GM12878 (cell line): ENCODE measurements around the gene CIAO2B. TPM values are rescaled to one million over a fixed set of nuclear protein-coding genes. Genes with fewer than 3 reads are reported as not detected.

ENCODE experiments used
- ATAC-seq: fragments of 200-7000 bp; cut with Tn5 transposase; 3 replicates; pipeline ENCODE4 v1.9.1; 2020; ENCODE audit warnings: mild to moderate bottlenecking, moderate library complexity
- BruUV-seq: library from RNA; stranded (reverse); fragments of 400-500 nt; replicated peaks from 2 replicates; lab custom pipeline; 2021; lab: Mats Ljungman, UMichigan
- CTCF ChIA-PET: fragments of 300-600 bp; sonication (Branson Sonifier 250); formaldehyde crosslinking; extraction: SDS; loops from one replicate; lab custom pipeline; 2021; ENCODE audit warnings: inconsistent platforms; lab: Yijun Ruan, JAX
- POLR2A ChIA-PET: fragments of 350-600 bp; formaldehyde crosslinking; extraction: SDS; loops from one replicate; lab custom pipeline; 2021; ENCODE audit warnings: inconsistent platforms; lab: Charles Lee
- RAD21 ChIA-PET: fragments of 300-600 bp; sonication (Branson Sonifier 250); formaldehyde crosslinking; loops from one replicate; lab custom pipeline; 2023; ENCODE audit warnings: antibody characterized with exemption; ENCODE audit not compliant: unreplicated experiment; lab: Charles Lee
- SMC1A ChIA-PET: fragments of 300-600 bp; sonication (Branson Sonifier 250); formaldehyde crosslinking; loops from one replicate; lab custom pipeline; 2023; ENCODE audit not compliant: unreplicated experiment, uncharacterized antibody; lab: Charles Lee
- DNase-seq: peaks from one replicate; pipeline ENCODE4 v3.0.0-alpha.2; 2011; ENCODE audit warnings: low read depth, low spot score
- FAIRE-seq: peaks from 3 replicates; lab custom pipeline; 2011; peaks lifted over from hg19 to GRCh38; lab: Jason Lieb, UNC
- H2AFZ ChIP-seq: 2 replicates; pipeline ENCODE4 v1.6.0; 2011; ENCODE audit warnings: low read depth, low read length, control low read depth; ENCODE audit not compliant: control insufficient read depth
- H3K27ac ChIP-seq: 2 replicates; pipeline ENCODE4 v1.5.1; 2011; ENCODE audit warnings: control low read depth; ENCODE audit not compliant: control insufficient read depth, insufficient read depth
- H3K27me3 ChIP-seq, 2 experiments: replicated peaks in 1 of 2; 2 replicates each; pipeline versions ENCODE4 v1.6.0 to v1.6.1; 2011; ENCODE audit warnings: low read length in 1 of 2; ENCODE audit not compliant: control insufficient read depth in 2 of 2, insufficient read depth in 2 of 2
- H3K36me3 ChIP-seq, 2 experiments: 2 replicates each; pipeline ENCODE4 v1.5.1; 2011; ENCODE audit warnings: low read length in 1 of 2; ENCODE audit not compliant: control insufficient read depth in 2 of 2, insufficient read depth in 2 of 2
- H3K4me1 ChIP-seq: 2 replicates; pipeline ENCODE4 v1.6.1; 2011; ENCODE audit warnings: mild to moderate bottlenecking, low read length, moderate library complexity, mixed read lengths; ENCODE audit not compliant: control insufficient read depth, insufficient read depth
- H3K4me2 ChIP-seq: 2 replicates; pipeline ENCODE4 v1.6.0; 2011; ENCODE audit warnings: control low read depth; ENCODE audit not compliant: control insufficient read depth, insufficient read depth
- H3K4me3 ChIP-seq: fragments of 200-600 bp; sonication (generic); 2 replicates; pipeline ENCODE4 v1.5.1; 2016
- H3K79me2 ChIP-seq: 2 replicates; pipeline ENCODE4 v1.6.0; 2011; ENCODE audit warnings: low read length; ENCODE audit not compliant: control insufficient read depth, insufficient read depth
- H3K9ac ChIP-seq: 2 replicates; pipeline ENCODE4 v1.8.0; 2011; ENCODE audit warnings: low read length, control low read depth, mixed read lengths; ENCODE audit not compliant: control insufficient read depth, insufficient read depth
- H3K9me3 ChIP-seq: replicated peaks from 3 replicates; pipeline ENCODE4 v1.5.1; 2011; ENCODE audit warnings: mild to moderate bottlenecking, low read length; ENCODE audit not compliant: control insufficient read depth, insufficient read depth
- H4K20me1 ChIP-seq: 2 replicates; pipeline ENCODE4 v1.6.0; 2011; ENCODE audit not compliant: control insufficient read depth, insufficient read depth
- EED ChIP-seq: sonication (generic); IDR thresholded peaks from 2 replicates; pipeline ENCODE4 v1.6.1; 2016; ENCODE audit warnings: antibody characterized with exemption, low read depth
- HDAC2 ChIP-seq: fragments of 200-600 bp; sonication (generic); IDR thresholded peaks from 2 replicates; pipeline ENCODE4 v1.6.1; 2017
- MTA3 ChIP-seq: IDR thresholded peaks from 2 replicates; pipeline ENCODE4 v1.6.1; 2012; ENCODE audit warnings: low read length, inconsistent platforms, borderline replicate concordance
- MXI1 ChIP-seq: fragments of 150-350 bp; IDR thresholded peaks from 2 replicates; pipeline ENCODE4 v1.6.1; 2011; ENCODE audit warnings: low read depth, mild to moderate bottlenecking, inconsistent platforms, low read length, improper control_type of control experiment
- SUZ12 ChIP-seq: fragments of 200-600 bp; sonication (generic); IDR thresholded peaks from one replicate; pipeline ENCODE4 v1.6.1; 2018; ENCODE audit warnings: antibody characterized with exemption, mild to moderate bottlenecking; ENCODE audit not compliant: unreplicated experiment
- WGBS: methylation state at CpG from one replicate; pipeline ENCODE4 v1.1.6; 2016; ENCODE audit warnings: low lambda C conversion rate; ENCODE audit not compliant: insufficient replicate concordance, insufficient coverage; ENCODE audit errors: missing lambda C conversion rate; 5-methylcytosine and 5-hydroxymethylcytosine counted together
- in situ Hi-C: fragments of 300-500 bp; cut with MboI; formaldehyde crosslinking; loops from 9 replicates; pipeline ENCODE4 v1.14.3; 2018; ENCODE audit warnings: mixed read lengths
- intact Hi-C: fragments of 100-400 bp; cut with micrococcal nuclease; formaldehyde crosslinking; loops from one replicate; pipeline ENCODE4 v1.14.2; 2022; ENCODE audit not compliant: unreplicated experiment
- polyA plus RNA-seq, 11 experiments: library from polyadenylated mRNA; depleted of rRNA in 4 of 11; unstranded in 6 of 11; stranded (reverse) in 5 of 11; fragments of >200 nt; fragmentation: Nextera tagmentation in 4 of 11; fragmentation: Illumina TruSeq in 1 of 11; extraction: Ambion mirVana in 4 of 11; extraction: Trizol in 1 of 11; gene quantifications; 1 replicate in 1 of 11; 2 replicates in 10 of 11; pipeline versions ENCODE4 v1.2.1 to v1.2.3, GENCODE V29; 2011 to 2016; ENCODE audit warnings: inconsistent platforms in 2 of 11, missing spikeins in 2 of 11, low read depth in 1 of 11
- total RNA-seq, 4 experiments: library from RNA; depleted of rRNA in 3 of 4; stranded (reverse); fragments of >200 nt in 3 of 4; fragmentation: Illumina TruSeq in 1 of 4; extraction: Trizol in 1 of 4; gene quantifications; 2 replicates each; pipeline versions ENCODE4 v1.2.1 to v1.2.3, GENCODE V29; 2013 to 2021
- TF ChIP-seq, protein P1 (sequence below): fragments of 450-650 bp; IDR thresholded peaks from 2 replicates; pipeline ENCODE4 v1.6.1; 2017; ENCODE audit warnings: mild to moderate bottlenecking, low read depth, inconsistent platforms; ENCODE audit not compliant: poor library complexity, severe bottlenecking
- TF ChIP-seq, protein P2 (sequence below): fragments of 450-650 bp; IDR thresholded peaks from 2 replicates; pipeline ENCODE4 v1.6.1; 2017; ENCODE audit warnings: mild to moderate bottlenecking, moderate library complexity
- TF ChIP-seq, protein P3 (sequence below): IDR thresholded peaks from 2 replicates; pipeline ENCODE4 v1.6.1; 2011; ENCODE audit warnings: low read depth, mild to moderate bottlenecking, low read length, moderate library complexity, borderline replicate concordance; ENCODE audit errors: extremely low read depth

Gene CIAO2B
- total and polyA plus RNA-seq, 10 of the 15 experiments (the other 5 are each of a cell fraction or from before 2014, with no cell fraction given): 76.4 to 241 (median 138) TPM

DNA sequence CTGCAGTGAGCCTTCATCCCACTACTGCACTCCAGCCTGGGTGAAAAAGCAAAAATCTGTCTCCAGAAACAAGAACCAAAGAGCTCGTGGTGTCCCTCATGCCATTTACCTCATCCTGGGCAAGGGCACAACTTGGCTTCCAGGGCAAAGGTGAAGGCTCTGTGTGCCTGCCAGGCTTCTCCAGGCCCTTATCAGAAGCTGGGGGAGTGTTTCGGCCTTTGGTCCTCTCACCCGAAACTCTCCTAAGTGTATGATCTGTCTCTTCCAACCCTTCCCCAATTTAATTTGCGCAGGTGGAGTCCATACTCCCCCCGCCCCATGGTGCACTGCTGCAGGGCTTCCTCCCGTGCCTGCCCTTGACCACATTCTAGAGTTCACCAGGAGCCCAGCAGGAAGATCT, 2.3 kb upstream of the CIAO2B start:
- H3K36me3 ChIP-seq: peaks cover 2 to 3% of the 10 kb centered on the region in 2 experiments; a peak in 3 of 4 replicates
- H3K4me1 ChIP-seq: peaks cover 7% of the 10 kb centered on the region
- FAIRE-seq (no peak), ATAC-seq (no peak), DNase-seq (no peak)
- H2AFZ ChIP-seq: no peak overlapping the region
- no peaks in the 10 kb centered on the region for H4K20me1 ChIP-seq
- 93% methylated on average over 6 of the region's 6 CpGs for WGBS
- BruUV-seq: no TSS peak
- ChIA-PET RAD21 (no interaction called here), CTCF (interaction anchor here (2.1 kb wide), 1 partner anchor 41 kb away, joined by 6 read pairs; no protein-coding TSS in a partner anchor), SMC1A (no interaction called here), POLR2A (interaction anchor here (1.0 kb wide), 1 partner anchor 10 kb away, joined by 3 read pairs; no protein-coding TSS in a partner anchor)
- H3K9me3 ChIP-seq: no peaks in the 10 kb centered on the region
- peak overlapping the region; percentile 31; the same call in 1 of the 2 replicates for H3K9ac ChIP-seq
- TF ChIP-seq, protein P1, sequence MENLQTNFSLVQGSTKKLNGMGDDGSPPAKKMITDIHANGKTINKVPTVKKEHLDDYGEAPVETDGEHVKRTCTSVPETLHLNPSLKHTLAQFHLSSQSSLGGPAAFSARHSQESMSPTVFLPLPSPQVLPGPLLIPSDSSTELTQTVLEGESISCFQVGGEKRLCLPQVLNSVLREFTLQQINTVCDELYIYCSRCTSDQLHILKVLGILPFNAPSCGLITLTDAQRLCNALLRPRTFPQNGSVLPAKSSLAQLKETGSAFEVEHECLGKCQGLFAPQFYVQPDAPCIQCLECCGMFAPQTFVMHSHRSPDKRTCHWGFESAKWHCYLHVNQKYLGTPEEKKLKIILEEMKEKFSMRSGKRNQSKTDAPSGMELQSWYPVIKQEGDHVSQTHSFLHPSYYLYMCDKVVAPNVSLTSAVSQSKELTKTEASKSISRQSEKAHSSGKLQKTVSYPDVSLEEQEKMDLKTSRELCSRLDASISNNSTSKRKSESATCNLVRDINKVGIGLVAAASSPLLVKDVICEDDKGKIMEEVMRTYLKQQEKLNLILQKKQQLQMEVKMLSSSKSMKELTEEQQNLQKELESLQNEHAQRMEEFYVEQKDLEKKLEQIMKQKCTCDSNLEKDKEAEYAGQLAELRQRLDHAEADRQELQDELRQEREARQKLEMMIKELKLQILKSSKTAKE: no peak
- no peak for TF ChIP-seq MXI1
- no peak for TF ChIP-seq HDAC2
- no peak for TF ChIP-seq EED
- TF ChIP-seq, protein P2, sequence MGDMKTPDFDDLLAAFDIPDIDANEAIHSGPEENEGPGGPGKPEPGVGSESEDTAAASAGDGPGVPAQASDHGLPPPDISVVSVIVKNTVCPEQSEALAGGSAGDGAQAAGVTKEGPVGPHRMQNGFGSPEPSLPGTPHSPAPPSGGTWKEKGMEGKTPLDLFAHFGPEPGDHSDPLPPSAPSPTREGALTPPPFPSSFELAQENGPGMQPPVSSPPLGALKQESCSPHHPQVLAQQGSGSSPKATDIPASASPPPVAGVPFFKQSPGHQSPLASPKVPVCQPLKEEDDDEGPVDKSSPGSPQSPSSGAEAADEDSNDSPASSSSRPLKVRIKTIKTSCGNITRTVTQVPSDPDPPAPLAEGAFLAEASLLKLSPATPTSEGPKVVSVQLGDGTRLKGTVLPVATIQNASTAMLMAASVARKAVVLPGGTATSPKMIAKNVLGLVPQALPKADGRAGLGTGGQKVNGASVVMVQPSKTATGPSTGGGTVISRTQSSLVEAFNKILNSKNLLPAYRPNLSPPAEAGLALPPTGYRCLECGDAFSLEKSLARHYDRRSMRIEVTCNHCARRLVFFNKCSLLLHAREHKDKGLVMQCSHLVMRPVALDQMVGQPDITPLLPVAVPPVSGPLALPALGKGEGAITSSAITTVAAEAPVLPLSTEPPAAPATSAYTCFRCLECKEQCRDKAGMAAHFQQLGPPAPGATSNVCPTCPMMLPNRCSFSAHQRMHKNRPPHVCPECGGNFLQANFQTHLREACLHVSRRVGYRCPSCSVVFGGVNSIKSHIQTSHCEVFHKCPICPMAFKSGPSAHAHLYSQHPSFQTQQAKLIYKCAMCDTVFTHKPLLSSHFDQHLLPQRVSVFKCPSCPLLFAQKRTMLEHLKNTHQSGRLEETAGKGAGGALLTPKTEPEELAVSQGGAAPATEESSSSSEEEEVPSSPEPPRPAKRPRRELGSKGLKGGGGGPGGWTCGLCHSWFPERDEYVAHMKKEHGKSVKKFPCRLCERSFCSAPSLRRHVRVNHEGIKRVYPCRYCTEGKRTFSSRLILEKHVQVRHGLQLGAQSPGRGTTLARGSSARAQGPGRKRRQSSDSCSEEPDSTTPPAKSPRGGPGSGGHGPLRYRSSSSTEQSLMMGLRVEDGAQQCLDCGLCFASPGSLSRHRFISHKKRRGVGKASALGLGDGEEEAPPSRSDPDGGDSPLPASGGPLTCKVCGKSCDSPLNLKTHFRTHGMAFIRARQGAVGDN: no peak
- no peak for TF ChIP-seq SUZ12
- TF ChIP-seq, protein P3, sequence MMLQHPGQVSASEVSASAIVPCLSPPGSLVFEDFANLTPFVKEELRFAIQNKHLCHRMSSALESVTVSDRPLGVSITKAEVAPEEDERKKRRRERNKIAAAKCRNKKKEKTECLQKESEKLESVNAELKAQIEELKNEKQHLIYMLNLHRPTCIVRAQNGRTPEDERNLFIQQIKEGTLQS: no peak
- TF ChIP-seq MTA3: no peak
- peak overlapping the region; percentile 73; the same call in 1 of the 2 replicates for H3K4me2 ChIP-seq
- H3K4me3 ChIP-seq: peak overlapping the region; percentile 78; the same call in 1 of the 2 replicates
- no peak overlapping the region for H3K27ac ChIP-seq
- intact Hi-C loops: no loop called here
- H3K79me2 ChIP-seq: peaks cover 33% of the 10 kb centered on the region
- H3K27me3 ChIP-seq: no peaks in the 10 kb centered on the region
- in situ Hi-C loops: loop anchor here (10.0 kb wide), 1 partner anchor 58 kb away; no protein-coding TSS in a partner anchor
